GM21526 (cell line): ENCODE data around the gene TTC8.
"Not testable (repeated sequence)": the region's sequence is repeated elsewhere in the genome, so short reads cannot be mapped to it uniquely, and the experiment has no call there.

ENCODE experiments used
- ATAC-seq: cut with Tn5 transposase; IDR thresholded peaks from one replicate; pipeline ENCODE4 v1.9.1; 2021; ENCODE audit warnings: moderate library complexity; ENCODE audit not compliant: unreplicated experiment, low FRiP score

The TTC8 gene

GRCh38 chr14:88821888-88822287 lies 2.6 kb upstream of the TTC8 start:
- ATAC-seq = no peak

GRCh38 chr14:88823968-88824313 lies 510 bp upstream of the TTC8 start:
- peak; percentile 10 for ATAC-seq

- no peak for ATAC-seq
Observed at GRCh38 chr14:88825078-88825458, 617 bp downstream of the TTC8 start.

GRCh38 chr14:88825503-88825902 lies 1.1 kb downstream of the TTC8 start:
- no peak for ATAC-seq

GRCh38 chr14:88829188-88829587 lies 4.7 kb downstream of the TTC8 start:
- ATAC-seq = no peak

- no peak for ATAC-seq
Observed at GRCh38 chr14:88829685-88830302, 5.3 kb downstream of the TTC8 start.

- no peak for ATAC-seq
Observed at GRCh38 chr14:88831284-88831683, 6.8 kb downstream of the TTC8 start.

GRCh38 chr14:88834883-88835431 lies 10.5 kb downstream of the TTC8 start:
- ATAC-seq = no peak

- ATAC-seq = no peak
Observed at GRCh38 chr14:88835661-88836060, 11.2 kb downstream of the TTC8 start.

GRCh38 chr14:88837495-88837894 lies 13.0 kb downstream of the TTC8 start:
- no peak for ATAC-seq

GRCh38 chr14:88838015-88838414 lies 13.6 kb downstream of the TTC8 start:
- ATAC-seq = no peak

GRCh38 chr14:88840926-88841325 lies 16.5 kb downstream of the TTC8 start:
- ATAC-seq = no peak

GRCh38 chr14:88841741-88842140 lies 17.3 kb downstream of the TTC8 start:
- ATAC-seq = no peak

GRCh38 chr14:88842414-88842813 lies 18.0 kb downstream of the TTC8 start:
- no peak for ATAC-seq

- no peak for ATAC-seq
Observed at GRCh38 chr14:88844980-88845491, 20.6 kb downstream of the TTC8 start.

- ATAC-seq = no peak
Observed at GRCh38 chr14:88848571-88848970, 24.1 kb downstream of the TTC8 start.

- ATAC-seq = no peak
Observed at GRCh38 chr14:88849716-88850115, 25.3 kb downstream of the TTC8 start.

- no peak for ATAC-seq
Observed at GRCh38 chr14:88851587-88851986, 27.1 kb downstream of the TTC8 start.

- no peak for ATAC-seq
Observed at GRCh38 chr14:88852632-88853031, 28.2 kb downstream of the TTC8 start.

GRCh38 chr14:88853129-88853528 lies 28.7 kb downstream of the TTC8 start:
- no peak for ATAC-seq

GRCh38 chr14:88856786-88857366 lies 32.4 kb downstream of the TTC8 start:
- no peak for ATAC-seq

- not testable (repeated sequence) for ATAC-seq
Observed at GRCh38 chr14:88857861-88858260, 33.4 kb downstream of the TTC8 start.
